HG03521 (cell line): ENCODE results near the gene NGDN.

ENCODE experiments used
- ATAC-seq: cut with Tn5 transposase; IDR thresholded peaks from one replicate; pipeline ENCODE4 v1.9.1; 2021; ENCODE audit warnings: mild to moderate bottlenecking, moderate library complexity; ENCODE audit not compliant: unreplicated experiment

Gene NGDN

DNA sequence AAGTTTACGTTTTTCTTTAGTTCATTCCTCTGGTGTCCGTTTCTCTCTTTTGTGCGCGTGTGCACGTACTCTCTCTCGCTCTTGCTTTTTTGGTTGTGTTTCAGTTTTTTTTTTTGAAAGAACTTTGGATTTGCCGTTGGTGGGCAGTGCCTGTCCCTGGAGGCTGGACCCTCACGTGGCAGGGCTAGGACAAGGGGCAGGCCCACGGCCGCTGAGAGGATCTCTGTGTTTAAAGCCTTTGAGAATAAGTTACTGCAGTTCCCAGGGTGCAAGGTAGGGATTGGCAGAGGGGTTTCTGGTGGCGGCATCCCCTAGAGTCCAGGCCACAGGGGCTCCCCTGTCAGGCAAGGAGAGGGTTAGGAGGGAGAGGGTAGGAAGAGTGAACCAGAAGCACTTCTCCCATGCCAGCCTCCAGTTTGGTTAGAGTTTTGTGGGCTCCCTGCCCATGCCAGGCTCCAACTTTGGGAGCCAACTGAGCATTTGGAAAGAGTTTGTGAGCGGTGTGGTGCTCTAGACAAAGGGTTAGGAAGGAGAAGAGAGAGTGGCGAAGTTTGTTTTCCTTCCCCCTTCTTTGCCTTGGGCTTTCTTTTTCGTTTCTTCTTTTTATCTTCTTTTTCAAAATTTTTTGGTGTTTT lies 51.5 kb downstream of the NGDN start:
- no peak for ATAC-seq

GRCh38 chr14:23521785-23522640 lies 52.5 kb downstream of the NGDN start:
- no peak for ATAC-seq

GRCh38 chr14:23522643-23523198 lies 53.2 kb downstream of the NGDN start:
- no peak for ATAC-seq

DNA sequence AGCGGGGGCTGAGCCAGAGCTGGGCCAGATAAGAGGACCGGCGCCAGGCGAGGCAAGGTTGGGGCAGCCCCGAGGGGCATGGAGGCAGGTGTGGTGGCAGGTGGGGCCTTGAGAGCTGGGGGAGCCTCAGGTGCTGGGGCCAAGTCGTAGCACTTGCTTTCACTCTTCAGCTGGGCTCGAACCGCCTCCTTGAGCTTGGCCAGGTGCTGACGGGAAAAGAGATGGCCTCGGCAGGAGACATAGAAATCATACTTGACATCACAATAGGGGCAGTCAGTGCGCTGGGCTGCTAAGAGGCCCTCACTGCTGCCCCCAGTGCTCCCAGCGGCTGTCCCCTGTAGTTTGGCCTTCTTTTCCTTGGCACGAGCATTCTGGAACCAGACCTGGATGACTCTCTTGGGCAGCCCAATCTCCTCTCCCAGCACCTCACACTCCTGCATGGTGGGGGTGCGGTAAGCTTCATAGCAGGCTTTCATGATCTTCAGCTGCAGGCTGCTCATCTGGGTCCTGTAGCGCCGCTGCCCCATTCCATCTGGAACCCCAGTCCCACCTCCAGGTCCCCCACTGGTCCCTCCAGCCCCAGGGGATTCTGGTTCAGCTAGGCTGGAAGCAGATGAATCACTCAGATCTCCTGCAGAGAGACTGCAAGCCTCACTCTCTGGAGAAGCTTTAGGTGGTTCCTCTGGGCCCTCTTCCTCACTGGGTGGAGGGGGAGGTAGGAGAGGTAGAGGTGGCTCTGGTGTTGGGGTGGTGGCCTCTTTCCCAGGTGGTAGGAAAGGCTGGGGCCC lies 53.9 kb downstream of the NGDN start:
- ATAC-seq = no peak

GRCh38 chr14:23524954-23525353 lies 55.5 kb downstream of the NGDN start:
- no peak for ATAC-seq

DNA sequence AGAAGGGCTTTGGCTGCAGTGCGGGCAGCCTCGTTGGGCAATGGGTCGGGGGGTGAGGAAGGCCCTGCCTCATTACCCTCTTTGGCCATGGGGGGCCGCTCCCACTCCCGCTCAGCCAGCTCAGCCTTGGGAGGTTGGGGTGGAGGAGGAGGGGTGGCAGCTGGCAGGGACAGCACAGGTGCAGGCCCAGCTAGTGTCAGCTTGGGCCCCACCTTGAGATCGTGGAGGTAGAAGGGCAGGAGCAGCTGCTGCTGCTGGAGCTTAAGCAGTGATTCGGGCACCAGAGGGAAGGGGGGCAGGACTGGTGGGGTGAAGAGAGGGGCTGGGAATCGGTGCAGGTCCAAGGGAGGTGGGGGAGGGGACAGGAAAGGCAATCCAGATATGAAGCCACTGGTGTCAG lies 56.1 kb downstream of the NGDN start:
- ATAC-seq = no peak
